ENCODE measurements around the gene RHBDD1. TPM values are rescaled to one million over a fixed set of nuclear protein-coding genes. Genes with fewer than 3 reads are reported as not detected.

The RHBDD1 gene
- total RNA-seq, 3 donors from 2014 or later = 17.9 to 46.2 (median 20.0) TPM

- Histone ChIP-seq H3K4me3 (no peak overlapping the region), H3K36me3 (no peaks in the 10 kb centered on the region), H3K27ac (no peak overlapping the region), H3K9me3 (no peaks in the 10 kb centered on the region), H3K4me1 (no peaks in the 10 kb centered on the region), H3K27me3 (no peaks in the 10 kb centered on the region)
- no peak for DNase-seq (ENCODE audit: low spot score in 2 of 2)
- intact Hi-C loops (cut with DNase I; ENCODE audit: low total_unique reads) = no loop called here
- no peak for TF ChIP-seq CTCF (IDR thresholded peaks at IDR 0.05)
- TF ChIP-seq POLR2A (IDR thresholded peaks at IDR 0.05) = no peak
- TF ChIP-seq POLR2AphosphoS5 (IDR thresholded peaks at IDR 0.05) = no peak
Observed at GRCh38 chr2:227013881-227014280, 178.0 kb downstream of the RHBDD1 start.

GRCh38 chr2:227016894-227017293 is 181.0 kb downstream of the RHBDD1 start:
- no peak overlapping the region for H3K4me3 ChIP-seq
- H3K27me3 ChIP-seq = no peaks in the 10 kb centered on the region
- H3K36me3 ChIP-seq = no peaks in the 10 kb centered on the region
- no peak overlapping the region for H3K27ac ChIP-seq
- TF ChIP-seq POLR2AphosphoS5 (IDR thresholded peaks at IDR 0.05) = no peak
- no peak for DNase-seq (ENCODE audit: low spot score in 2 of 2)
- H3K4me1 ChIP-seq = no peaks in the 10 kb centered on the region
- intact Hi-C loops (cut with DNase I; ENCODE audit: low total_unique reads) = no loop called here
- H3K9me3 ChIP-seq = no peaks in the 10 kb centered on the region

GRCh38 chr2:227020416-227020815 is 184.6 kb downstream of the RHBDD1 start:
- H3K36me3 ChIP-seq = no peaks in the 10 kb centered on the region
- intact Hi-C loops (cut with DNase I; ENCODE audit: low total_unique reads) = no loop called here
- no peak overlapping the region for H3K27ac ChIP-seq
- no peaks in the 10 kb centered on the region for H3K9me3 ChIP-seq
- H3K4me3 ChIP-seq = no peak overlapping the region
- TF ChIP-seq POLR2AphosphoS5 (IDR thresholded peaks at IDR 0.05) (no peak), POLR2A (IDR thresholded peaks at IDR 0.05) (no peak), CTCF (IDR thresholded peaks at IDR 0.05) (no peak)
- no peaks in the 10 kb centered on the region for H3K27me3 ChIP-seq
- no peak for DNase-seq (ENCODE audit: low spot score in 2 of 2)
- no peaks in the 10 kb centered on the region for H3K4me1 ChIP-seq

GRCh38 chr2:227022608-227023007 is 186.8 kb downstream of the RHBDD1 start:
- Histone ChIP-seq H3K27me3 (no peaks in the 10 kb centered on the region), H3K27ac (no peak overlapping the region), H3K9me3 (no peaks in the 10 kb centered on the region), H3K4me1 (no peaks in the 10 kb centered on the region), H3K36me3 (no peaks in the 10 kb centered on the region), H3K4me3 (no peak overlapping the region)
- DNase-seq (ENCODE audit: low spot score in 2 of 2) = no peak
- intact Hi-C loops (cut with DNase I; ENCODE audit: low total_unique reads) = no loop called here
- no peak for TF ChIP-seq CTCF (IDR thresholded peaks at IDR 0.05)

- intact Hi-C loops (cut with DNase I; ENCODE audit: low total_unique reads) = no loop called here
- H3K4me3 ChIP-seq = no peak overlapping the region
- TF ChIP-seq CTCF (IDR thresholded peaks at IDR 0.05) = no peak
- H3K36me3 ChIP-seq = no peaks in the 10 kb centered on the region
- DNase-seq (ENCODE audit: low spot score in 2 of 2) = no peak
- no peaks in the 10 kb centered on the region for H3K27me3 ChIP-seq
- no peak overlapping the region for H3K27ac ChIP-seq
- no peaks in the 10 kb centered on the region for H3K9me3 ChIP-seq
- no peaks in the 10 kb centered on the region for H3K4me1 ChIP-seq
Observed at GRCh38 chr2:227025510-227025909, 189.7 kb downstream of the RHBDD1 start.

GRCh38 chr2:227029426-227030105 is 193.7 kb downstream of the RHBDD1 start:
- intact Hi-C loops (cut with DNase I; ENCODE audit: low total_unique reads) = no loop called here
- no peaks in the 10 kb centered on the region for H3K27me3 ChIP-seq
- H3K9me3 ChIP-seq = no peaks in the 10 kb centered on the region

More at GRCh38 chr2:227029426-227030105, 193.7 kb downstream of the RHBDD1 start:
- H3K4me1 ChIP-seq = no peaks in the 10 kb centered on the region
- TF ChIP-seq CTCF (IDR thresholded peaks at IDR 0.05) = no peak
- no peak for TF ChIP-seq POLR2A (IDR thresholded peaks at IDR 0.05)
- TF ChIP-seq POLR2AphosphoS5 (IDR thresholded peaks at IDR 0.05) = no peak
- no peak for DNase-seq (ENCODE audit: low spot score in 2 of 2)
- H3K36me3 ChIP-seq = no peaks in the 10 kb centered on the region
- H3K27ac ChIP-seq = no peak overlapping the region
- H3K4me3 ChIP-seq = no peak overlapping the region

All from breast epithelium (tissue), 4 donors.